PC-9 (cell line): ENCODE results near the gene EDC3. TPM values are rescaled to one million over a fixed set of nuclear protein-coding genes. Genes with fewer than 3 reads are reported as not detected.

Experiments used
- BruUV-seq: library from RNA; stranded (reverse); fragments of 400-500 nt; replicated peaks from 2 replicates; lab custom pipeline; 2021; lab: Mats Ljungman, UMichigan
- CTCF ChIA-PET: fragments of 300-600 bp; sonication (Branson Sonifier 250); formaldehyde crosslinking; loops from one replicate; lab custom pipeline; 2022; ENCODE audit warnings: antibody characterized with exemption; lab: Charles Lee
- POLR2A ChIA-PET: fragments of 300-600 bp; sonication (Branson Sonifier 250); formaldehyde crosslinking; loops from one replicate; lab custom pipeline; 2022; ENCODE audit warnings: antibody characterized with exemption; ENCODE audit not compliant: unreplicated experiment; lab: Charles Lee
- DNase-seq, 2 experiments: peaks; one replicate each; pipeline versions ENCODE4 v3.0.0 to v3.0.0-alpha.2; 2015 to 2022; ENCODE audit warnings: mixed read lengths in 1 of 2
- H2AFZ ChIP-seq: fragments of 200-600 bp; sonication (generic); 2 replicates; pipeline ENCODE4 v1.8.1; 2017; ENCODE audit warnings: antibody characterized with exemption
- H3F3A ChIP-seq: fragments of 200-600 bp; sonication (generic); 2 replicates; pipeline ENCODE4 v1.8.1; 2017; ENCODE audit warnings: antibody characterized with exemption, mild to moderate bottlenecking, low read depth; ENCODE audit not compliant: insufficient read depth
- H3K27ac ChIP-seq: fragments of 200-600 bp; sonication (generic); 2 replicates; pipeline ENCODE4 v1.6.1; 2016; ENCODE audit warnings: mixed run types
- H3K27me3 ChIP-seq: fragments of 200-600 bp; sonication (generic); 2 replicates; pipeline ENCODE4 v1.6.1; 2016; ENCODE audit warnings: low read depth, mixed run types; ENCODE audit not compliant: insufficient read depth
- H3K36me3 ChIP-seq: fragments of 200-600 bp; sonication (generic); 2 replicates; pipeline ENCODE4 v1.6.1; 2016; ENCODE audit warnings: low read depth, mixed run types
- H3K4me1 ChIP-seq: fragments of 200-600 bp; sonication (generic); replicated peaks from 2 replicates; pipeline ENCODE4 v1.6.1; 2016; ENCODE audit warnings: mixed run types; ENCODE audit not compliant: insufficient read depth
- H3K4me2 ChIP-seq: fragments of 200-600 bp; sonication (generic); 2 replicates; pipeline ENCODE4 v1.6.1; 2017; ENCODE audit warnings: mixed run types
- H3K4me3 ChIP-seq: fragments of 200-600 bp; sonication (generic); 2 replicates; pipeline ENCODE4 v1.6.1; 2016; ENCODE audit warnings: mixed run types
- H3K79me2 ChIP-seq: fragments of 200-600 bp; sonication (generic); 2 replicates; pipeline ENCODE4 v1.6.1; 2017; ENCODE audit warnings: low read depth, mixed run types
- H3K9me2 ChIP-seq: fragments of 200-600 bp; sonication (generic); 2 replicates; pipeline ENCODE4 v1.8.1; 2017; ENCODE audit warnings: mild to moderate bottlenecking; ENCODE audit not compliant: insufficient read depth
- H3K9me3 ChIP-seq: fragments of 200-600 bp; sonication (generic); 2 replicates; pipeline ENCODE4 v1.8.1; 2016; ENCODE audit warnings: low read depth; ENCODE audit not compliant: insufficient read depth
- H4K20me1 ChIP-seq: fragments of 200-600 bp; sonication (generic); 2 replicates; pipeline ENCODE4 v1.8.1; 2017; ENCODE audit not compliant: insufficient read depth
- EZH2 ChIP-seq: fragments of 200-600 bp; sonication (generic); IDR thresholded peaks from 2 replicates; pipeline ENCODE4 v1.8.0; 2017; ENCODE audit warnings: antibody characterized with exemption, low read depth
- intact Hi-C: fragments of 100-400 bp; cut with micrococcal nuclease; formaldehyde crosslinking; loops from one replicate; pipeline ENCODE4 v1.10.0; 2022; ENCODE audit not compliant: unreplicated experiment
- total RNA-seq: library from RNA; stranded (reverse); gene quantifications from 2 replicates; pipeline ENCODE4 v1.2.3, GENCODE V29; 2021
- TF ChIP-seq, protein P1 (sequence below): fragments of 200-600 bp; sonication (generic); conservative IDR thresholded peaks from 2 replicates; pipeline ENCODE4 v1.6.1; 2017; ENCODE audit warnings: mixed run types, antibody characterized with exemption, mild to moderate bottlenecking, moderate library complexity

EDC3 gene
- total RNA-seq, 1 experiment from 2014 or later = 46.3 TPM

DNA sequence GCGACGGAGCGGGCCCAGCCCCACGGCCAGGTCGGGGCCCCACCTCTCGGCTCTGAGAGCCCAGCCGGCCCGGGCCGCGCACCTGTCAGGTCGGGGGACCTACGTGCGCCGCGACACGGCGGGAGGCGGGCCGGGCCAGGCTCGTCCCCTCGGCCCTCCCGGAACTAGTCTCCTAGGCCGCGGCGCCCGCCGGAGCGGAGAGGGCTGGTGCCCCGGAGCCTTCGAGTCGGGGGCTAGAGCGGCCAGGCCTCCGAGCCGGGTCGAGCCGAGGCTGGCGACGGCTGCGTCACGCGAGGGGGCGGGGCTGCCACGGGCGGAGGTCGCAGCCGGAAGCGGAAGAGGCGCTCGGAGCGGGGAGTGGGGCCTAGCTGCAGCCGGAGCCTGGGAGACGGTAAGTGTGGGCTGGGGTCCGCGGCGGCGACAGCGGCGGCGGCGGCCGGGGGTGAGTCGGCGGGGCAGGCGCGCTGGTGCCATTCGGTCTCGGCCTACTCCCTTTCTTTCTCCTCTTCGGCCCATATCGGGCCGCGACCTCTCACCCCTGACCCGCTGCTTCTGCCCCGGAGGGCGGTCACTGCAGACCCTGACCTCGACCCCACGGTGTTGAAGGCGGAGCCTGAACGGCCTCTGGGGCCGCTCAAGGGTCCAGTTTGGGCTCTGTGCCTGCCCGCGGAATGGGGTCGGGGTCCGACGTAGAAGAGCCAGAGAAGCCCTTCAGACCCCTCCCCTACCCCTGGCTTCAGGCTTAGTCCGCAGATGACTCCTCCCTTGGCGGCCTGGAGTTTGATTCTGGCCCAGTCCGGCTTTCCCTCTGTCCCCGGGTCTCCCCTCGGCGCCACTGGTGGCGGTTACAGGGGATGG is 80.1 kb downstream of the EDC3 start, which contains the start of gene CLK3:
CLK3 (plus strand) TSS at position 329 of the 858 bp plus-strand sequence. CDS start 3,361 bp downstream, outside the sequence.
- Histone ChIP-seq H3F3A (peaks cover 27% of the 10 kb centered on the region), H3K79me2 (peaks cover 50% of the 10 kb centered on the region), H3K4me3 (peak within 1 kb of the TSS; percentile 87), H3K27ac (peak within 1 kb of the TSS; percentile 77), H3K4me1 (peaks cover 18% of the 10 kb centered on the region), H3K4me2 (peak within 1 kb of the TSS; percentile 92), H2AFZ (peak within 1 kb of the TSS; percentile 97), H3K36me3 (no peaks in the 10 kb centered on the region; the same call in 1 of the 2 replicates), H3K9me2 (no peaks in the 10 kb centered on the region), H3K9me3 (no peaks in the 10 kb centered on the region), H3K27me3 (0 out of 2 replicates have a peak, but pooled peaks cover 2% of the 10 kb centered on the region), H4K20me1 (peaks cover 43% of the 10 kb centered on the region)
- POLR2A ChIA-PET = interaction anchor here (0.7 to 0.9 kb wide), 3 partner anchors 12 to 215 kb away, joined by 4 to 8 read pairs (median 7); partner anchors contain the start of gene UBL7
- intact Hi-C loops = loop anchor here (1.0 to 5.0 kb wide), 3 partner anchors 75 to 238 kb away; partner anchors contain the start of genes ARID3B and UBL7
- TF ChIP-seq EZH2 = no peak
- TF ChIP-seq, protein P1, sequence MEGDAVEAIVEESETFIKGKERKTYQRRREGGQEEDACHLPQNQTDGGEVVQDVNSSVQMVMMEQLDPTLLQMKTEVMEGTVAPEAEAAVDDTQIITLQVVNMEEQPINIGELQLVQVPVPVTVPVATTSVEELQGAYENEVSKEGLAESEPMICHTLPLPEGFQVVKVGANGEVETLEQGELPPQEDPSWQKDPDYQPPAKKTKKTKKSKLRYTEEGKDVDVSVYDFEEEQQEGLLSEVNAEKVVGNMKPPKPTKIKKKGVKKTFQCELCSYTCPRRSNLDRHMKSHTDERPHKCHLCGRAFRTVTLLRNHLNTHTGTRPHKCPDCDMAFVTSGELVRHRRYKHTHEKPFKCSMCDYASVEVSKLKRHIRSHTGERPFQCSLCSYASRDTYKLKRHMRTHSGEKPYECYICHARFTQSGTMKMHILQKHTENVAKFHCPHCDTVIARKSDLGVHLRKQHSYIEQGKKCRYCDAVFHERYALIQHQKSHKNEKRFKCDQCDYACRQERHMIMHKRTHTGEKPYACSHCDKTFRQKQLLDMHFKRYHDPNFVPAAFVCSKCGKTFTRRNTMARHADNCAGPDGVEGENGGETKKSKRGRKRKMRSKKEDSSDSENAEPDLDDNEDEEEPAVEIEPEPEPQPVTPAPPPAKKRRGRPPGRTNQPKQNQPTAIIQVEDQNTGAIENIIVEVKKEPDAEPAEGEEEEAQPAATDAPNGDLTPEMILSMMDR = no peak
- DNase-seq = peak; percentile 84 to 97
- no TSS peak for BruUV-seq
- CTCF ChIA-PET = interaction anchor here (0.6 kb wide), 3 partner anchors 17 to 242 kb away, joined by 4 to 9 read pairs (median 5); no protein-coding TSS in a partner anchor

DNA sequence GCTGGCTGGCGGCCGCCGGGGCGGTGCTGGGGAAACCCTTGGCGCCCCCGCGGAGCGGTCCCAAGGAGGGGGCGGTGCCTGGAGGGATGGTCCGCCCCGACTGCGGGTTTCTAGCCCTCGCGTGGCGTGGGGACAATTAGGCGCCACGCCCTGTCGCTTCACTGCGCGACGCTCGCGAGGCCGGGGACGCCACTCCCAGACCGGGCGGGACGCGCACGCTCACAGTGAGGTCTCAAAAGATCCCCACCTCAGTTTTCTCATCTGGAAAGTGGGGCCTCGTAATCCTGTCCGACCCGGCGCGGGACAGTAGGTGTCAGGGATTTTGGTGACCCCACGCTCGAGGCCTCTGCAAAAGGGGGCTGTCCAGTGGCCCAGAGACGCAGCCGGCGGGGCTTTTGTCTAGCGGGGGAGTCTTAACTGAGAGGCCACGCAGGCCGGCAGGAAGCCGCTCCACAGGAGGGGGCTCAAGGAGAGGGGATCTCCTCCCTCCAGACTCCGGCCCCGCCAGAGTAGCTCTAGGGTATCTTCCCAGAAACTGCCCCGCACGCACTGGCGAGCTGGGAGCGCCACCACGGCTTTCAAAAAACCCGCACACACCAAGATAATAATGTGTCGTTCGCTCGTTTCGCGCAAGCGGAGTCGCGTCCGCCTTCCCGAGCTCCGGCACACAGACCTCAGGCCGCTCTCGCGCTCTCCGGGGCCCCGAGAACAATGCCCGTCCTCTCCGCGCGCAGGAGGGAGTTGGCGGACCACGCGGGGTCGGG is 80.9 kb downstream of the EDC3 start:
- Histone ChIP-seq H3K79me2 (peaks cover 43% of the 10 kb centered on the region), H3K27me3 (0 out of 2 replicates have a peak, but pooled peaks cover 4% of the 10 kb centered on the region), H2AFZ (peak overlapping the region; percentile 97), H3K9me2 (no peaks in the 10 kb centered on the region), H4K20me1 (peaks cover 35% of the 10 kb centered on the region), H3K4me2 (peak overlapping the region; percentile 84), H3K4me1 (peaks cover 18% of the 10 kb centered on the region), H3K27ac (peak overlapping the region; percentile 69), H3K36me3 (no peaks in the 10 kb centered on the region; the same call in 1 of the 2 replicates), H3F3A (peaks cover 27% of the 10 kb centered on the region), H3K4me3 (peak overlapping the region; percentile 87), H3K9me3 (no peaks in the 10 kb centered on the region)
- ChIA-PET CTCF (interaction anchor here (0.6 kb wide), 1 partner anchor 17 kb away, joined by 4 read pairs; no protein-coding TSS in a partner anchor), POLR2A (interaction anchor here (0.6 kb wide), 3 partner anchors 69 to 400 kb away, joined by 3 to 5 read pairs (median 4); no protein-coding TSS in a partner anchor)
- TF ChIP-seq, protein P1 = no peak
- no peak for TF ChIP-seq EZH2
- BruUV-seq = TSS peak; percentile 70
- intact Hi-C loops = loop anchor here (1.0 to 5.0 kb wide), 4 partner anchors 27 to 238 kb away; partner anchors contain the start of genes ARID3B and UBL7
- peak in 1 of 2 experiments; percentile 85 for DNase-seq
